DMS53 (cell line): ENCODE measurements around the gene OTUD4.
"Not testable (repeated sequence)": the region's sequence is repeated elsewhere in the genome, so short reads cannot be mapped to it uniquely, and the experiment has no call there.

Source experiments
- DNase-seq: peaks from one replicate; lab custom pipeline; 2025; lab: John Stamatoyannopoulos, UW

The OTUD4 gene, protein sequence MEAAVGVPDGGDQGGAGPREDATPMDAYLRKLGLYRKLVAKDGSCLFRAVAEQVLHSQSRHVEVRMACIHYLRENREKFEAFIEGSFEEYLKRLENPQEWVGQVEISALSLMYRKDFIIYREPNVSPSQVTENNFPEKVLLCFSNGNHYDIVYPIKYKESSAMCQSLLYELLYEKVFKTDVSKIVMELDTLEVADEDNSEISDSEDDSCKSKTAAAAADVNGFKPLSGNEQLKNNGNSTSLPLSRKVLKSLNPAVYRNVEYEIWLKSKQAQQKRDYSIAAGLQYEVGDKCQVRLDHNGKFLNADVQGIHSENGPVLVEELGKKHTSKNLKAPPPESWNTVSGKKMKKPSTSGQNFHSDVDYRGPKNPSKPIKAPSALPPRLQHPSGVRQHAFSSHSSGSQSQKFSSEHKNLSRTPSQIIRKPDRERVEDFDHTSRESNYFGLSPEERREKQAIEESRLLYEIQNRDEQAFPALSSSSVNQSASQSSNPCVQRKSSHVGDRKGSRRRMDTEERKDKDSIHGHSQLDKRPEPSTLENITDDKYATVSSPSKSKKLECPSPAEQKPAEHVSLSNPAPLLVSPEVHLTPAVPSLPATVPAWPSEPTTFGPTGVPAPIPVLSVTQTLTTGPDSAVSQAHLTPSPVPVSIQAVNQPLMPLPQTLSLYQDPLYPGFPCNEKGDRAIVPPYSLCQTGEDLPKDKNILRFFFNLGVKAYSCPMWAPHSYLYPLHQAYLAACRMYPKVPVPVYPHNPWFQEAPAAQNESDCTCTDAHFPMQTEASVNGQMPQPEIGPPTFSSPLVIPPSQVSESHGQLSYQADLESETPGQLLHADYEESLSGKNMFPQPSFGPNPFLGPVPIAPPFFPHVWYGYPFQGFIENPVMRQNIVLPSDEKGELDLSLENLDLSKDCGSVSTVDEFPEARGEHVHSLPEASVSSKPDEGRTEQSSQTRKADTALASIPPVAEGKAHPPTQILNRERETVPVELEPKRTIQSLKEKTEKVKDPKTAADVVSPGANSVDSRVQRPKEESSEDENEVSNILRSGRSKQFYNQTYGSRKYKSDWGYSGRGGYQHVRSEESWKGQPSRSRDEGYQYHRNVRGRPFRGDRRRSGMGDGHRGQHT

GRCh38 chr4:145180298-145181090 lies at the start of gene OTUD4:
OTUD4 (minus strand) TSS chr4:145180589; CDS start chr4:145179973, 616 bp downstream.
- peak; percentile 96 for DNase-seq

DNA sequence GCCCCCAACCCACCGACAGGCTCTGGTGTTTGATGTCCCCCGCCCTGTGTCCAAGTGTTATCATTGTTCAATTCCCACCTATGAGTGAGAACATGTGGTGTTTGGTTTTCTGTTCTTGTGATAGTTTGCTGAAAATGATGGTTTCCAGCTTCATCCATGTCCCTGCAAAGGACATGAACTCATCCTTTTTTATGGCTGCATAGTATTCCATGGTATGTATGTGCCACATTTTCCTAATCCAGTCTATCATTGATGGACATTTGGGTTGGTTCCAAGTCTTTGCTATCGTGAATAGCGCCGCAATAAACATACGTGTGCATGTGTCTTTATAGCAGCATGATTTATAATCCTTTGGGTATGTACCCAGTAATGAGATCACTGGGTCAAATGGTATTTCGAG lies 42.8 kb upstream of the OTUD4 start:
- DNase-seq = not testable (repeated sequence)

- not testable (repeated sequence) for DNase-seq
These were observed 41.1 kb upstream of the OTUD4 start for GRCh38 chr4:145221529-145221928.

DNA sequence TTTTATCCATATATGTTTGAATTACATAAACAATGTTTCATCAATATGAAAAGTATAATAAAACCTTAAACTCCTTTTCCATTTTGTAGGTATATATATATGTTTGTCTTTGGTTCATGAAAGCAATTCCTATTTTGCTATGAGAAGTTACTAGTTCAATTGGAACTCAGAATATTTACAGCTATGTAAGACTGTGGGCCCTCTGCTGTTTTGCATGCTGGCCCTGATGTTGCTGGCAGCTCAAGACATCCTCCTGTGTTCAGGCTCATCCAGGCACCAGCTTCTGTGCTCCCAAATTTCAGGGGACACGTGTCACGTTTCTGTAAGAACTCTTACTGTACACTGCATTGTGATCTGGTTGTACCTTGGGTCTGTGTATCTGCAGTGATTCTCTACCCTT lies 38.7 kb upstream of the OTUD4 start:
- DNase-seq = no peak

DNA sequence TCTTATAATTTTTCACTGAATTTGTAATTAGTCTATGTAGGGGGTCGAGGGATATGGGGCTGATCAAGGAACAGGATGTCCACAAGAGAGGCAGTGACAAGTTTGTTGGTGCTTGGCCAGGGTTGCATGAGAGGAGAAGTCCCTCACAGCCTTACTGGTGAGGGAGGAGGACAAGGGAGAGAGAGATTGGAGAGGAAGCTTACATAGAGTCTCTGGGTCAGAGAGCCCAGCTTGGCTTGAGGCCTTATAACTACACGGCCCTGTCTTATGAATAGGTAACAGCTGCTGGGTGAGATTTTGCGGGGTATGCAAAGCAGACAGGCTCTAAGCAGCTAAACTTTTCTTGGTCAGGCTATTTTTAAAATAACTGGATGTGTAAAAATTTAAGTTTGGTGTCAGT lies 37.9 kb upstream of the OTUD4 start:
- no peak for DNase-seq

DNA sequence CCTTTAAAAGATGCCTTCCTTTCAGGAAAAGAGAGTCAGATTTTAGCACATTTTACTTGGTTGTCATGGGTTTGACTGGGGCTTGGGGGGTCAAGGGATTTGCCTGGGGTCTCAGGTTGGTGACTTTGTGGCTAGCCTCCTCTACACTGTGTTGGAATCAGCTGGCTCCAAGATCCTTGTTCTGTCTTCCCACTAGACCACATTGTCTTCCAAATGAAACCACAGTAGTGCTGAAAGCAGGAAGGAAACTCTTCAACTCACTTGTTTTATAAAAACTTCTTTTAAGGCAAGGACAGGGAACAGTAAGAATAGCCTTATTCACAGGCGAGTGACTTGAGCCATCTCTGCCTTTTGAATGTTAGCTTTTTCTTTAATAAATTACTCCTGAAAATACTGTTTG lies 37.0 kb upstream of the OTUD4 start:
- DNase-seq = no peak

DNA sequence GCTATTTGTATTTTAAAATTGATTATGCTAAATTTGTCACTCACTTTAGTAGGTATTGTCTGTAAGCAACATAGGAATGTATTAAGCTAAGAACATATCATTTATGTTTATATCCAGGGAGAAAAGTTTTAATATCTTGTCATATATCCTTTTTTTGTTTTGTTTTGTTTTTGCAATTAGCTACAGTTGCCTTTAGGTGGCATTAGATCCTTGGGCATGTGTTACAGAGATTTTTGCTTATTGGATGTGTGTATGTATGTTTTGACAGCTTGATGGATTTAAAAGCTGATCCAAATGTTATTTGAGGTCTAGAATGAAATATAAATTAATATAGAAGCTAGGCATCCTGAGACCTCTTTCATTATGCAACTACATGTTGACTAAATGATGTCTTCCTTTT lies 36.1 kb upstream of the OTUD4 start:
- peak; percentile 52 for DNase-seq

- DNase-seq = no peak
These were observed 32.9 kb upstream of the OTUD4 start for GRCh38 chr4:145213245-145213644.

- no peak for DNase-seq
These were observed 27.5 kb upstream of the OTUD4 start for GRCh38 chr4:145207934-145208333.

DNA sequence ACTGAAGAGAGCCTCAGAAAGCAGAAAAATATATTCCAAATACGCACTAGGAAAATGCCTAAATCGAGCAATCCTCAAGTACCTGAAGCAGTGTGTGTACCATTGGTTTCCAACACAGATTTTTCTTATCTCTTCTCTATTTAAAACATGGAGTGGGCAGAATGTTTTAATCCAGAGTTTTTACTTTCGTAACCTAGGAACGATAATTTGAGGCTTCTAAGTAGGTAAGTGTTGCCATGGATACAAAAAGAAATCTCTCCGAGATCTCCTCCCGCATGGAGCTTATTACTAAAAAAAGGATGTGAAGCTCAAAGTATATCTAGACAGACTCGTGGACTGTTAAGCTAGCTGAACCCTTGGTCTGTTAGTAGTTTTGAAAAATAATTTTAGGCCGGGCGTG lies 23.0 kb upstream of the OTUD4 start:
- DNase-seq = no peak

- no peak for DNase-seq
These were observed 20.0 kb upstream of the OTUD4 start for GRCh38 chr4:145200366-145200765.

DNA sequence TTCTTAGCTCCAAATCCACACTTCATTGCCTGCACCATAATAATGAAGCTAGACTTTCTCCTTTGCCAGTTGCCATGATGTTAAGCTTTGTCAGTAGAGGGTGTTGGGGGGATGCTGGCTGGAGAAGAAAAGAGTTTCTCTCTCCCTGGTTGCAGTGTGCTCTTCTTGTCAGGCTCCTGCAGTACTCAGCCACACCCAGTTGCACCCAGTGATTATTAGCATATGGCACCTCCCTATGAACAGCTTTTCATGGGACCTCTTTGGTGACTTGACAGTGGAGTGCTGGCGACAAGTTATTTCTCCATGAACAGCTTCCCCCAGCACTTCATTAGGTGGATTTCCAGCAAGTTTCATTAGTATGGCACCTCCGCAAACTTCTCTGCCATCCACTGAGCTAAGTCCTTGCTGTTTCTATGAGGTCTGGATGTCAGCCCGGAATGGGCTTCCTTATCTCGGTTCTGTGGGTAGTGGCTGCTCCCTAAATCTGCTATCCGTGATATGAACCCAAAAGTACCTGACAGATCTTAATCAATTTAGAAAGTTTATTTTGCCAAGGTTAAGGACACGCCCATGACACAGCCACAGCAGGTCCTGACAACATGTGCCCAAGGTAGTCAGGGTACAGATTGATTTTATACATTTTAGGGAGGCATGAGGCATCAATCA lies 18.8 kb upstream of the OTUD4 start:
- no peak for DNase-seq

DNA sequence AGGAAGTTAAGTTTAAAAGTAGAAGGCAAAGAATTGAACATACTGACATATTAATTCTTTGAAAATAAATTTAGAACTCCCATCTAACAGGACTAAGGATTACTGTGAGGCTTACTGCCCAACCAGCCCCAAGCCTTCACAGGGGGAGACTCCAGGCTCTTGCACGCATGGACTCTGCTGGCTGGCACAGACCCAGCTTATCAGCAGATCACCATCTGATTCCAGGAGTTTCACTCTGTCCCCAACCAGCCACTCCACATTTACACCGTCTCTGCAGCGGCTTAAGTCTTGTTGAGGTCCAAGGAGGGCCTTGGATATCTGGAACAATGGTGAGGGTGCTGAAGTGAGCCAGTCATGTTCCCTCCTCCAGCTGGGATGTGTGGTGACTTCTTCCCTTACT lies 16.4 kb upstream of the OTUD4 start:
- no peak for DNase-seq

DNA sequence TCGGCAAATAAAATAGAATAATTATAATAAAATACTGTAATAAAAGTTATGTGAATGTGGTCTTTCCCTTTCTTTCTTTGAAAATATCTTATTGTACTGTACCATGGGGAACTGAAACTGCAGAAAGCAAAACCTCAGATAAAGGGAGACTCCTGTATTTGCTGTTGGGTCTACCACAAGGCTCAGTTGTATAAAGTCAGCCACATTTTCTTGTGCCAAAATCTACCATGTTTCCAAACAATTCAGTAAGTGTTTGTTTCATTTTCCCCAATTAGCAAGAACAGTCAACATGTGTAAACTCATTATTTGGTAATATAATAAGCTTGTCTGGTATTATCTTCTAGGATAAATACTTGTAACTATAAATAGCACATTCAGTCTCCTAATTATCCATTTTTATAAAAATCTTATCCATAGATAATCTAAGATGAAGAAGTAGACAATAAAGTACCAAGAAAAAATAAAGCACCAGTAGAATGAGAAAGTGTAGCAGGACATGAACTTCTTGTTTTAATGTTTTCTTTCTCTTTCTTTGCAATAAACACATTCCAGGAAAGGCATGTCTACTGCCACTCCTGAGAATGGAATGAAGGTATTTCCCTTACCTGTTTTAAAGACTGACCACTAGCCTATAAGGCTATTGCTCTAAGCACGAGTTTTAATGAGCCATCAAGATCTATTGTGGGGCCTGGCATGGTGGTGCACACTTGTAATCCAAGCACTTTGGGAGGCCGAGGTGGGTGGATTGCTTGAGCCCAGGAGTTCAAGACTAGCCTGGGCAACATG lies 15.0 kb upstream of the OTUD4 start:
- DNase-seq = no peak

DNA sequence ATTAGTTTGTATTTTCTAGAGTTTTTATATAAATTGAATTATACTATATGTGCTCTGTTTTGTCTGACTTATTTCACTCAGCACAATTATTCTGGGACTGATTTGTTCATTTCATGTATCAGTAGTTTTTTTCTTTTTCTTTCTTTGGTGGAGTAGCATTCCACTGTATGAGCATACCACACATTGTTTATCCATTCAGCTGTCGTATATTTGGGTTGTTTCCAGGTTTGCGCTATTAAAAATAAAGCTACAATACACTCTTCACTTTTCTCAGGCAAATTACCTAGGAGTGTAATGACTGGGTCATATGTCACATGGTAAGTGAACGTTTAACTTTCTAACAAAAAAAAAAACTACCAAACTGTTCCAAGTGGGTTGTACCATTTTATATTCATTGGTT lies 9.6 kb upstream of the OTUD4 start:
- no peak for DNase-seq

- DNase-seq = no peak
These were observed 6.3 kb upstream of the OTUD4 start for GRCh38 chr4:145186729-145187128.

DNA sequence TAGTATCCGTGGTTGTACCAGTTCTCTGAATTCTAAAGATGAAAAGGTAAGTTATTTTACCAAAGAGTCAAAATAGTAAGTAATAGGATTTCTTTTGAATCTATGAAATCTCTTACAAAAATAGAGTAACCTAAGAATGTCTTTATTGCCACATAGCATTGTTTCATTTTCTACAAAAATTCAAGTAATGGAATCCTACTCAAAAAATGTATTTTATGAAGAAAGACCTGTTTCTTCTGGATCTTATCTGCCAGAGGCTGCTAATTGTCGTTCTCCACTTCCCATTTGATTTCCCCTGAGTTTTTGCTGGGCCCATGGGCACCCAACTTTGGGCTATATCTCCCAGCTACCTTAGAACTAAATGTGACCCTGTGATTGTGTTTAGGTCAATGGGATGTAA lies 3.2 kb upstream of the OTUD4 start:
- no peak for DNase-seq

GRCh38 chr4:145183023-145183422 lies 2.6 kb upstream of the OTUD4 start:
- DNase-seq = no peak

GRCh38 chr4:145182222-145182621 lies 1.8 kb upstream of the OTUD4 start:
- no peak for DNase-seq

- DNase-seq = no peak
These were observed 707 bp upstream of the OTUD4 start for GRCh38 chr4:145181091-145181501.
